Activated CD8-positive, alpha-beta memory T cell treated with anti-CD3 and anti-CD28 coated beads, Interleukin-2, amount 50 U/mL, for 24 hours (primary cell): ENCODE measurements around the gene ATF6B.
"Not testable (repeated sequence)": the region's sequence is repeated elsewhere in the genome, so short reads cannot be mapped to it uniquely, and the experiment has no call there.

Source experiments
- DNase-seq: peaks from one replicate; pipeline ENCODE4 v3.0.0-alpha.2; 2020; ENCODE audit errors: extremely low read depth

The ATF6B gene

GRCh38 chr6:32154514-32155161, 26.6 kb upstream of the ATF6B start:
- no peak for DNase-seq

GRCh38 chr6:32153564-32154513, 25.8 kb upstream of the ATF6B start, which contains the start of gene PPT2:
Gene PPT2 (plus strand): TSS chr6:32154141. CDS start chr6:32154595, 454 bp downstream.
- DNase-seq, result peak; percentile 73

- no peak for DNase-seq
Observed at GRCh38 chr6:32152769-32153563, 24.9 kb upstream of the ATF6B start.

GRCh38 chr6:32151863-32152768, 24.1 kb upstream of the ATF6B start, which contains the start of gene PRRT1:
Gene PRRT1 (minus strand): TSS chr6:32151939. CDS start chr6:32151827, 112 bp downstream.
- no peak for DNase-seq

GRCh38 chr6:32151181-32151862, 23.3 kb upstream of the ATF6B start:
- no peak for DNase-seq

- DNase-seq, result no peak
Observed at GRCh38 chr6:32149932-32150870, 22.2 kb upstream of the ATF6B start.

GRCh38 chr6:32149092-32149755, 21.2 kb upstream of the ATF6B start:
- no peak for DNase-seq

- DNase-seq, result peak; percentile 36
Observed at GRCh38 chr6:32148289-32149091, 20.4 kb upstream of the ATF6B start.

- DNase-seq, result no peak
Observed at GRCh38 chr6:32147401-32148132, 19.5 kb upstream of the ATF6B start.

- DNase-seq, result no peak
Observed at GRCh38 chr6:32146687-32147086, 18.6 kb upstream of the ATF6B start.

GRCh38 chr6:32146287-32146686, 18.2 kb upstream of the ATF6B start:
- no peak for DNase-seq

- DNase-seq, result not testable (repeated sequence)
Observed at GRCh38 chr6:32144238-32144637, 16.2 kb upstream of the ATF6B start.

GRCh38 chr6:32140420-32141046, 12.5 kb upstream of the ATF6B start:
- DNase-seq, result no peak

GRCh38 chr6:32139590-32139989, 11.5 kb upstream of the ATF6B start:
- no peak for DNase-seq

- no peak for DNase-seq
Observed at GRCh38 chr6:32137454-32137853, 9.4 kb upstream of the ATF6B start.

- no peak for DNase-seq
Observed at GRCh38 chr6:32133786-32134185, 5.7 kb upstream of the ATF6B start.

GRCh38 chr6:32132110-32132509, 4.1 kb upstream of the ATF6B start:
- DNase-seq, result no peak
